ENCODE measurements around the gene SMYD3.

Gene SMYD3

DNA sequence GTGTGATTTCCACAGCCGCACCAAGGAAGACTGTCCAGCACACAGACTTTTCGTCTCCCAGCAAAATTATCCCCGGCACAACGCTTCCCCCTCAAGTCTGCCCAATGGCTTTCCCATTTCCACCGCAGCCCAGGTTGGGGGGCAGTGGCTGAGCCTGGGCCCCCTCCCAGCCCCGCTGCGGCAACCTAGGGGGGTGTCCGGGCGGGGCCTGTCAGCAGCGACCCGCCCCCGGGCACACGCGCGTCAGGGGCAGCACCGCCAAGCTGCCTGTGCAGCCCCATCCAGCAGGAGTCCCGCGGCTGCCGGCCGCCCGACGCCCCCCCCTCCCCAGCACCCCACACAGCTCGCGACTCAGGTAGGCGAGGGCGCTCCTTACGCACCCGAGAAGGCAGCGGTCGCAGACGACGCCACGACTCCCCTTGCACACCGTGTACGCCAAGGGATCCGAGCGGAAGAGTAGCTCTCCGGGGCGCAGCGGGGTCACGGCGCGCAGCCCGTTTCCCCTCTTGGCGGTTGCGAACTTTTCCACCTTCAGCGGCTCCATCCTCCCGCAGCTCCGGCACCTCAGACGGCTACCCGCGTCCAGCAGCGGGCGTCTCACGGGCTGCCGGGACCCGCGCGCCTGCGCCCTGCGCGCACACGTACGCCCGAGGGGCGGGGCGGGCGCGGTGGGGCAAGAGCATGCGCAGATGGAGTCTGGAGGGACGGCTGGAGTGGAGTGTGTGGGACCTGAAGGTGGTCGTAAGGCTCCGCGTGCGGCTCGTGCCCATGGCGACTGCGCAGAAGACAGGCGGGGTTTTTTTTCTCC is at the start of gene SMYD3:
TSS of gene SMYD3 (minus strand) at position 606 of the 808 bp plus-strand sequence.
- Histone ChIP-seq H3K4me1 (ENCODE audit: control insufficient read depth in 1 of 2, insufficient read depth in 2 of 2, low read length in 2 of 2) (peaks cover 0 to 9% of the 10 kb centered on the region in 2 donors), H3K27me3 (ENCODE audit: low read depth, low read length) (no peaks in the 10 kb centered on the region), H3K9me3 (ENCODE audit: control insufficient read depth in 1 of 2, low read length in 2 of 2) (no peaks in the 10 kb centered on the region), H3K36me3 (ENCODE audit: control insufficient read depth in 1 of 2, insufficient read depth in 2 of 2, low read length in 2 of 2) (no peaks in the 10 kb centered on the region), H3K27ac (ENCODE audit: low read length) (peak within 1 kb of the TSS; percentile 33), H3K4me3 (ENCODE audit: low read depth in 1 of 2, low read length in 2 of 2) (peak within 1 kb of the TSS; percentile 78 to 95)

DNA sequence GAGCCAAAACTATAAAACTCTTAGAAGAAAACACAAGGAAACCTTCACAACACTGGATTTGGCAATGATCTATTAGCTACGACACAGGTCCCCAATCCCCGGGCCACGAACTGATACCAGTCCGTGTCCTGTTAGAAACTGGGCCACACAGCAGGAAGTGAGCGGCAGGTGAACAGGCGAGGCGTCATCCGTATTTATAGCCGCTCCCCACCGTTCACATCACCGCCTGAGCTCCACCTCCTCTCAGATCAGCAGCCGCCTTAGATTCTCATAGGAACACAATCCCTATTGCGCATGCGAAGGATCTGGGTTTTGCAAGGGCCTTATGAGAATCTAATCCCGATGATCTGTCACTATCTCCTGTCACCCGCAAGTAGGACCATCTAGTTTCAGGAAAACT is 47.1 kb upstream of the SMYD3 start:
- H3K9me3 ChIP-seq (ENCODE audit: control insufficient read depth in 1 of 2, low read length in 2 of 2): no peaks in the 10 kb centered on the region
- no peak overlapping the region for H3K4me3 ChIP-seq (ENCODE audit: low read depth in 1 of 2, low read length in 2 of 2)
- H3K27ac ChIP-seq (ENCODE audit: low read length): no peak overlapping the region
- no peaks in the 10 kb centered on the region for H3K27me3 ChIP-seq (ENCODE audit: low read depth, low read length)
- H3K36me3 ChIP-seq (ENCODE audit: control insufficient read depth in 1 of 2, insufficient read depth in 2 of 2, low read length in 2 of 2): peaks cover 27 to 56% of the 10 kb centered on the region in 2 donors
- no peaks in the 10 kb centered on the region for H3K4me1 ChIP-seq (ENCODE audit: control insufficient read depth in 1 of 2, insufficient read depth in 2 of 2, low read length in 2 of 2)

DNA sequence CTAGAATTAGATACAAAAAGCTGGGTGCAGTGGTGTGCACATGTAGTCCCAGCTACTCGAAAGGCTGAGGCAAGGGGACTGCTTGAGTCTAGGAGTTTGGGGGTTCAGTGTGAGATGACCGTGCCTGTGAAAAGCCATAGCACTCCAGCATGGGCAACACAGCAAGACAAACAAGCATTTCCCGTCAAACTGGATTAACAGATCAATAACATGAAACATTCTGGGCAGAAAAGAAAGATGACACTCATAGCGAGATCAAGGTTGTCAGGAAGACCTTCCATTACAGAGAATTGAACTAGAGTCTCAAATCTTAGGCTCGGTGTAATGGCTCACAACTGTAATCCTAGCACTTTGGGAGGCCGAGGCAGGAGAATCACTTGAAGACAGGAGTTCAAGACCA is 45.0 kb upstream of the SMYD3 start:
- H3K4me1 ChIP-seq (ENCODE audit: control insufficient read depth in 1 of 2, insufficient read depth in 2 of 2, low read length in 2 of 2): no peaks in the 10 kb centered on the region
- no peak overlapping the region for H3K27ac ChIP-seq (ENCODE audit: low read length)
- no peaks in the 10 kb centered on the region for H3K27me3 ChIP-seq (ENCODE audit: low read depth, low read length)
- H3K4me3 ChIP-seq (ENCODE audit: low read depth in 1 of 2, low read length in 2 of 2): no peak overlapping the region
- H3K9me3 ChIP-seq (ENCODE audit: control insufficient read depth in 1 of 2, low read length in 2 of 2): no peaks in the 10 kb centered on the region
- H3K36me3 ChIP-seq (ENCODE audit: control insufficient read depth in 1 of 2, insufficient read depth in 2 of 2, low read length in 2 of 2): peaks cover 33 to 62% of the 10 kb centered on the region in 2 donors

DNA sequence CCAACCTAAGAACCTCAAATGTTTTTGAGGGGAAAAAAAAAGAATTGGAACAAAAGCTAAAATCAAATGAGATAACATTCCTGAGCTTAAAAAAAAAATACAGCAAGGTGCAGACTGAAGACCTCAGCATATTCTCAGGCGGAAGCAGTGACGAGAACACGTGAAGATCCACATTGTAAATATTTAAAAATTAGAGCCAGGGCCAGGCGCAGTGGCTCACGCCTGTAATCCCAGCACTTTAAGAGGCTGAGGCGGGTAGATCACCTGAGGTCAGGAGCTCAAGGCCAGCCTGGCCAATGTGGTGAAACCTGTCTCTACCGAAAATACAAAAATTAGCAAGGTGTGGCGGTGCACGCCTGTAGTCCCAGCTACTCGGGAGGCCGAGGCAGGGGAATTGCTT is 43.3 kb upstream of the SMYD3 start:
- H3K4me3 ChIP-seq (ENCODE audit: low read depth in 1 of 2, low read length in 2 of 2): no peak overlapping the region
- no peak overlapping the region for H3K27ac ChIP-seq (ENCODE audit: low read length)
- no peaks in the 10 kb centered on the region for H3K9me3 ChIP-seq (ENCODE audit: control insufficient read depth in 1 of 2, low read length in 2 of 2)
- peaks cover 27 to 54% of the 10 kb centered on the region in 2 donors for H3K36me3 ChIP-seq (ENCODE audit: control insufficient read depth in 1 of 2, insufficient read depth in 2 of 2, low read length in 2 of 2)
- no peaks in the 10 kb centered on the region for H3K4me1 ChIP-seq (ENCODE audit: control insufficient read depth in 1 of 2, insufficient read depth in 2 of 2, low read length in 2 of 2)
- H3K27me3 ChIP-seq (ENCODE audit: low read depth, low read length): no peaks in the 10 kb centered on the region

DNA sequence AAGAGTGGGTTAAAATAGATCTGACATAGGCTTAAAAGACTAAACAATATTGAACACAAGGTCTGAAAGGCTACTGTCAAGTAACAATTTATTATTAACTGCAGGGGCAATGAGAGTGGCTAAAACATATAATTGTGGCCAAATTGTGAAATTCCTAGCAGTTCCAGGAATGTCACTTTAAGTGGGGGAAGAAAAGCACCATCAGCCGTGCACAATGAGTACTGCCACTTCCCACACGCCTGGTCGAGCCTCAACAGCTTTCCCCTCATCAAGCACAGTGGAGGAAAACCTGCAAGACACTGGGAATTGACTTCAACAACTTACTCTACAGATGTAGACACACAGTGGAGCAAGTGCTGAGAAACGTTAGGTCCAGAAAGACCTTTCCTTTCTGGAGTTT is 42.6 kb upstream of the SMYD3 start:
- no peak overlapping the region for H3K27ac ChIP-seq (ENCODE audit: low read length)
- H3K36me3 ChIP-seq (ENCODE audit: control insufficient read depth in 1 of 2, insufficient read depth in 2 of 2, low read length in 2 of 2): peaks cover 27 to 54% of the 10 kb centered on the region in 2 donors
- H3K4me3 ChIP-seq (ENCODE audit: low read depth in 1 of 2, low read length in 2 of 2): no peak overlapping the region
- no peaks in the 10 kb centered on the region for H3K4me1 ChIP-seq (ENCODE audit: control insufficient read depth in 1 of 2, insufficient read depth in 2 of 2, low read length in 2 of 2)
- H3K27me3 ChIP-seq (ENCODE audit: low read depth, low read length): no peaks in the 10 kb centered on the region
- no peaks in the 10 kb centered on the region for H3K9me3 ChIP-seq (ENCODE audit: control insufficient read depth in 1 of 2, low read length in 2 of 2)

DNA sequence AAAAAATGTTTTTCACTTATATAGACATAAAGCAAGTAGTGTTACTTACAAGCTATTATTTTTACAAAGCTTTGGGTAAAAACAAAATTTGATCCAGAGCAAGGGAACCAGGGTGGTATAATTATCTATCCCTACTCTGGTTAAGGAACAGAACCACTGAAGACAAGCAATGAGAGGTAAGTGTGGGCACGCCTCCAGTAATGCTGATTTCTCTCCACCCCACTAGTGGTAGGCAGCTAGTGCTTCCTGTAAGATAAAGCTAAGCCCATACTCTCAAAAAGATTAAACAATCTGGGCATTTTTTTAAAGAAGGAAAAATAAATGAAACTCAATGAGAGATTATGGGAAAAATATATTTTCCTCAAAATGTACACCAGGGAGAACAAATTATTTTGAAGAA is 36.9 kb upstream of the SMYD3 start:
- Histone ChIP-seq H3K4me1 (ENCODE audit: control insufficient read depth in 1 of 2, insufficient read depth in 2 of 2, low read length in 2 of 2) (no peaks in the 10 kb centered on the region), H3K27me3 (ENCODE audit: low read depth, low read length) (no peaks in the 10 kb centered on the region), H3K9me3 (ENCODE audit: control insufficient read depth in 1 of 2, low read length in 2 of 2) (no peaks in the 10 kb centered on the region), H3K4me3 (ENCODE audit: low read depth in 1 of 2, low read length in 2 of 2) (no peak overlapping the region), H3K36me3 (ENCODE audit: control insufficient read depth in 1 of 2, insufficient read depth in 2 of 2, low read length in 2 of 2) (peaks cover 28 to 57% of the 10 kb centered on the region in 2 donors), H3K27ac (ENCODE audit: low read length) (no peak overlapping the region)

DNA sequence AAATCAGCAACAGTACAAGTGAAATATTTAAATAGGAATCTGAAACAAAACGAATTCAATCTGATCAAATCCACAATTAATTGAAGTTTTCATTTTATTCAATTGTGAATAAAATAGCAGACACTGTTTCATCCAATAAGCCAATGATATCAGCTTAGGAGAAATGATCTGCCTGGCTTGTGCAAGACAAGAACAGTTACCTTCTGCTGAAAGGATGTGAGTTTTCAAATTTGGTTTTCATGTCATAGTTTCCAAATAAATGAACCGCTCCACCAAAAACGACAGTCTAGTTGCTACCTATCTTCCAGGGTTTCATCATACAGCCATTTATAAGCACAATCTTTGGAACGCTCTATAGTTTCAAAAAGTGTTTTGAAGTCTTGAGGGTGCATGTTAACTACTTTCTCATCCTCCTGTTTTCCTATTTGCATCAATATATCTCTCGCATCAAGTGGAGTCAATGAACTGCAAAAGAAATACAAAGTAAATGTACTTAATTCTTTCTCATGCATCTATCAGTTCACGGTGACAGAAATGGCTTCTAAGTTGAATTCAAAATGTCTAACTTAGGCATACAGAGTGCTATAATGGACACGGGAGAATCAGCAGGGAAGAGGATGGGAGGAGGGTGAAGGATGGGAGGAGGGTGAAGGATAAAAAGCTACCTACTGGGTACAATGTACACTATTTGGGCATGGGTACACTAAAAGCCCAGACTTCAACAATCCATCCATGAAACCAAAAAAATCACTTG is 33.8 kb upstream of the SMYD3 start:
- no peak overlapping the region for H3K27ac ChIP-seq (ENCODE audit: low read length)
- H3K4me3 ChIP-seq (ENCODE audit: low read depth in 1 of 2, low read length in 2 of 2): no peak overlapping the region
- peaks cover 20 to 45% of the 10 kb centered on the region in 2 donors for H3K36me3 ChIP-seq (ENCODE audit: control insufficient read depth in 1 of 2, insufficient read depth in 2 of 2, low read length in 2 of 2)
- H3K9me3 ChIP-seq (ENCODE audit: control insufficient read depth in 1 of 2, low read length in 2 of 2): no peaks in the 10 kb centered on the region
- no peaks in the 10 kb centered on the region for H3K27me3 ChIP-seq (ENCODE audit: low read depth, low read length)
- no peaks in the 10 kb centered on the region for H3K4me1 ChIP-seq (ENCODE audit: control insufficient read depth in 1 of 2, insufficient read depth in 2 of 2, low read length in 2 of 2)

DNA sequence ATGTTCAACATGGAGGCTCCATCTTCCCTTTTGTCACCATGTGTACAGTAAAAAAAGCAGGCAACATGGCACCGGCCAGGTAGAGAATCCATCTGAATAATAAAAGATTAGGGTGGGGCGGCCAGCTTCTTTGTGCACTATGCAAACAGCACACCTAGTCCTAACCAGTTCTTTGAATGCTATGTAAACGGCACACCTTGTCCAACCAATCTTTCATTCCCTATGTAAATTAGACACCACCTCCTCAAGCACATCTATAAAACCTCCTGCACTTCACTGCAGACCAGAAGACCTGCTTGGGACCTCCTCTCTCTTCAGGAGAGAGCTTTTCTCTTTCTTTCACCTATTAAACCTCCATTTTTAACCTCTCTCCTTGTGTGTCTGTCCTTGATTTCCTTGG is 30.8 kb upstream of the SMYD3 start:
- Histone ChIP-seq H3K4me1 (ENCODE audit: control insufficient read depth in 1 of 2, insufficient read depth in 2 of 2, low read length in 2 of 2) (no peaks in the 10 kb centered on the region), H3K9me3 (ENCODE audit: control insufficient read depth in 1 of 2, low read length in 2 of 2) (no peaks in the 10 kb centered on the region), H3K27me3 (ENCODE audit: low read depth, low read length) (no peaks in the 10 kb centered on the region), H3K27ac (ENCODE audit: low read length) (no peak overlapping the region), H3K36me3 (ENCODE audit: control insufficient read depth in 1 of 2, insufficient read depth in 2 of 2, low read length in 2 of 2) (peaks cover 7 to 24% of the 10 kb centered on the region in 2 donors), H3K4me3 (ENCODE audit: low read depth in 1 of 2, low read length in 2 of 2) (no peak overlapping the region)

DNA sequence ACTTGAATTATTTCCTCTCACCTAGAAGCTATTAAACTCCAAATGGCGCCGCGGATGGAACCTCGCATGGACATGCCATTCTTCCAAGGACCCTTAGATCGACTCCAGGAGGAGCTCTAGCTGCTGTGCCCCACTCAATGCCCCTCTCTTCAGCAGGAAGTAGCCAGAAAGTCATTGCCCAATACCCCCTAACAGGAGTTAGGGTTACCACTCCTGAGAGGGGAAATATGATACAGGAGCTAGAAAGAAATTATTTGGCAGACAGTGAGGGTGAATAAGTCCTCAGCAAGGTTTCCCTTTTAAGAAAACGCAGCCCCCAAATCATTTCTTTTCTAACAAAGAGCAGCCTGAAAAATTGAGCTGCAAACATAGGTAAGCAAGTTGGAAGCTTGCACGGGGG is 30.4 kb upstream of the SMYD3 start:
- Histone ChIP-seq H3K27me3 (ENCODE audit: low read depth, low read length) (no peaks in the 10 kb centered on the region), H3K36me3 (ENCODE audit: control insufficient read depth in 1 of 2, insufficient read depth in 2 of 2, low read length in 2 of 2) (peaks cover 3 to 19% of the 10 kb centered on the region in 2 donors), H3K4me1 (ENCODE audit: control insufficient read depth in 1 of 2, insufficient read depth in 2 of 2, low read length in 2 of 2) (no peaks in the 10 kb centered on the region), H3K27ac (ENCODE audit: low read length) (no peak overlapping the region), H3K4me3 (ENCODE audit: low read depth in 1 of 2, low read length in 2 of 2) (no peak overlapping the region), H3K9me3 (ENCODE audit: control insufficient read depth in 1 of 2, low read length in 2 of 2) (no peaks in the 10 kb centered on the region)

DNA sequence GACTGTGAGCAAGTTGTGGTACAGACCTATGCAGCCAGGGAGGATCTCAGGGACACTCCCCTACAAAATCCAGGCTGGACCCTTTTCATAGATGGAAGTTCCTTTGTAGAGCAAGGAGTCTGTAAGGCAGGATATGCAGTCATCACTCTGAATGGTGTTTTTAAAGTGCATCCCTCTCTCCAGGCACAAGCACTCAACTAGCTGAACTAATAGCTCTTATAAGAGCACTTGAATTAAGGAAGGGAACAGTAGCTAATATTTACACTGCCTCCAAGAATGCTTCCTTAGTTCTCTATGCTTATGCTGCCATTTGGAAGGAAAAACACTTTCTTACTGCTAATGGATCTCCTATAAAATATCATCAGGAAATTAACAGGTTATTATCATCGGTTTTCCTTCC is 27.0 kb upstream of the SMYD3 start:
- Histone ChIP-seq H3K27ac (ENCODE audit: low read length) (no peak overlapping the region), H3K4me1 (ENCODE audit: control insufficient read depth in 1 of 2, insufficient read depth in 2 of 2, low read length in 2 of 2) (no peaks in the 10 kb centered on the region), H3K27me3 (ENCODE audit: low read depth, low read length) (no peaks in the 10 kb centered on the region), H3K36me3 (ENCODE audit: control insufficient read depth in 1 of 2, insufficient read depth in 2 of 2, low read length in 2 of 2) (peaks cover 0 to 3% of the 10 kb centered on the region in 2 donors), H3K9me3 (ENCODE audit: control insufficient read depth in 1 of 2, low read length in 2 of 2) (peaks cover 6 to 12% of the 10 kb centered on the region in 2 donors), H3K4me3 (ENCODE audit: low read depth in 1 of 2, low read length in 2 of 2) (no peak overlapping the region)

DNA sequence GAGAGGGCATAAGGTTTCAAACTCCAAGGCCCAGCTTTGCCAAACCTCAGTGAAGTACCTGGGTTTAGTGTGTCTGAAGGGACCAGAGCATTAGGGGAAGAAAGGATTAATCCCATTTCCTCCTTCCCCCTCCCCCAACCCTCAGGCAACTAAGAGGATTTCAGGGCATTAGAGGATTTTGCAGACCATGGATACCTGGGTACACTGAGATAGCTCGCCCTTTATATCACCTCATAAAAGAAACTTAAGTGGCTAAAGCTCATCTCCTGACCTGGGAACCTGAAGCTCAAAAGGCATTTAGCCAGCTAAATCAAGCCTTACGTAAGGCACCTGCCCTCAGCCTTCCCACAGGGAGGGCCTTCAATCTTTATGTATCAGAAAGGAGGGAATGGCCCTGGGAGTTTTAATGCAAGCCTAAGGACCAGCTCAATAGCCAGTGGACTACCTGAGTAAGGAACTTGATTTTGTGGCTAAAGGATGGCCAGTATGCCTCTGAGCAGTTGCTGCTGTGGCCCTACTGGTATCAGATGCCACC is 26.4 kb upstream of the SMYD3 start:
- Histone ChIP-seq H3K4me3 (ENCODE audit: low read depth in 1 of 2, low read length in 2 of 2) (no peak overlapping the region), H3K27ac (ENCODE audit: low read length) (no peak overlapping the region), H3K9me3 (ENCODE audit: control insufficient read depth in 1 of 2, low read length in 2 of 2) (peaks cover 6 to 12% of the 10 kb centered on the region in 2 donors), H3K27me3 (ENCODE audit: low read depth, low read length) (no peaks in the 10 kb centered on the region), H3K4me1 (ENCODE audit: control insufficient read depth in 1 of 2, insufficient read depth in 2 of 2, low read length in 2 of 2) (no peaks in the 10 kb centered on the region), H3K36me3 (ENCODE audit: control insufficient read depth in 1 of 2, insufficient read depth in 2 of 2, low read length in 2 of 2) (no peaks in the 10 kb centered on the region)

Data from muscle layer of duodenum (tissue), 2 donors.